ENCODE measurements around the gene PTGIS.

Gene PTGIS

GRCh38 chr20:49519777-49520359 is 48.1 kb downstream of the PTGIS start:
- no peak for DNase-seq

- no peak for DNase-seq
Observed at GRCh38 chr20:49519212-49519712, 48.7 kb downstream of the PTGIS start.

- no peak for DNase-seq
Observed at GRCh38 chr20:49518576-49518975, 49.4 kb downstream of the PTGIS start.

GRCh38 chr20:49517805-49518100 is 50.2 kb downstream of the PTGIS start:
- no peak for DNase-seq

- DNase-seq = no peak
Observed at GRCh38 chr20:49516916-49517804, 50.8 kb downstream of the PTGIS start.

GRCh38 chr20:49515586-49515985 is 52.4 kb downstream of the PTGIS start:
- peak; percentile 65 for DNase-seq

GRCh38 chr20:49513517-49513916 is 54.4 kb downstream of the PTGIS start:
- DNase-seq = peak; percentile 18

GRCh38 chr20:49513009-49513408 is 54.9 kb downstream of the PTGIS start:
- no peak for DNase-seq

GRCh38 chr20:49511788-49512525 is 56.0 kb downstream of the PTGIS start:
- DNase-seq = no peak

- DNase-seq = no peak
Observed at GRCh38 chr20:49510562-49511122, 57.3 kb downstream of the PTGIS start.

- peak; percentile 72 for DNase-seq
Observed at GRCh38 chr20:49508435-49509199, 59.3 kb downstream of the PTGIS start.

- DNase-seq = peak; percentile 33
Observed at GRCh38 chr20:49507741-49508434, 60.0 kb downstream of the PTGIS start.

GRCh38 chr20:49505518-49505917 is 62.4 kb downstream of the PTGIS start:
- DNase-seq = peak; percentile 85

- DNase-seq = no peak
Observed at GRCh38 chr20:49503176-49503575, 64.8 kb downstream of the PTGIS start.

- DNase-seq = peak; percentile 34
Observed at GRCh38 chr20:49501917-49502316, 66.0 kb downstream of the PTGIS start.

GRCh38 chr20:49497398-49497669 is 70.6 kb downstream of the PTGIS start:
- no peak for DNase-seq

GRCh38 chr20:49496553-49497397 is 71.2 kb downstream of the PTGIS start:
- DNase-seq = no peak

GRCh38 chr20:49496043-49496442 is 71.9 kb downstream of the PTGIS start:
- DNase-seq = no peak

GRCh38 chr20:49490689-49491088 is 77.2 kb downstream of the PTGIS start:
- peak; percentile 66 for DNase-seq

- DNase-seq = no peak
Observed at GRCh38 chr20:49489688-49490087, 78.2 kb downstream of the PTGIS start.

- DNase-seq = no peak
Observed at GRCh38 chr20:49486064-49486463, 81.9 kb downstream of the PTGIS start.

Data from DMS53 (cell line).